Right ventricle myocardium superior (tissue), 1 donor: ENCODE data around the gene STK32B. TPM values are rescaled to one million over a fixed set of nuclear protein-coding genes. Genes with fewer than 3 reads are reported as not detected.

Experiments used
- ATAC-seq: fragments of 200-7000 bp; cut with Tn5 transposase; one replicate; pipeline ENCODE4 v1.9.1; 2020; ENCODE audit warnings: mild to moderate bottlenecking; ENCODE audit not compliant: poor library complexity
- DNase-seq: peaks from one replicate; pipeline ENCODE4 v3.0.0-alpha.2; 2020
- intact Hi-C: fragments of 100-400 bp; cut with DNase I; formaldehyde crosslinking; loops from one replicate; pipeline ENCODE4 v1.11.2; 2022
- total RNA-seq: library from RNA; stranded (reverse); fragmentation: NEBNext Ultra II Directional; extraction: Animal tissue kit (Norgen Biotek cat#: 25700); gene quantifications from one replicate; pipeline ENCODE4 v1.2.1, GENCODE V29; 2021
- donor health status: DM: no; HTN: yes; CAD: no; lungs with severe emphysema.

STK32B gene
- total RNA-seq, 1 donor from 2014 or later, result 1.0 TPM

- no peak for ATAC-seq
- DNase-seq, result no peak
- intact Hi-C loops, result no loop called here
These were observed 496.5 kb downstream of the STK32B start for GRCh38 chr4:5547651-5548249.

Other genes with a start within 250 kb of the STK32B start
- gene MSX1, start 191.8 kb upstream of the STK32B start, total RNA-seq, result 3.9 TPM
- not detected for gene CYTL1, start 32.0 kb upstream of the STK32B start, total RNA-seq